Measurements from ENCODE around the gene STX10.

The STX10 gene

GRCh38 chr19:13100031-13100588 is 50.1 kb downstream of the STX10 start:
- DNase-seq: peak; percentile 32 to 37

GRCh38 chr19:13099073-13099999 is 50.8 kb downstream of the STX10 start:
- peak; percentile 85 to 92 for DNase-seq

GRCh38 chr19:13098277-13099072 is 51.7 kb downstream of the STX10 start:
- DNase-seq: peak; percentile 63 to 74

- DNase-seq: peak in 1 of 2 donors; percentile 61
Observed at GRCh38 chr19:13097463-13098258, 52.5 kb downstream of the STX10 start.

GRCh38 chr19:13097033-13097462 is 53.1 kb downstream of the STX10 start:
- DNase-seq: peak; percentile 17 to 26

GRCh38 chr19:13095934-13096927 is 53.9 kb downstream of the STX10 start:
- DNase-seq: peak in 1 of 2 donors; percentile 31

GRCh38 chr19:13095393-13095784 is 54.8 kb downstream of the STX10 start:
- no peak for DNase-seq

- peak; percentile 31 to 32 for DNase-seq
Observed at GRCh38 chr19:13094771-13095392, 55.3 kb downstream of the STX10 start.

- no peak for DNase-seq
Observed at GRCh38 chr19:13094106-13094504, 56.1 kb downstream of the STX10 start.

All from inflammatory macrophage (primary cell).